ENCODE results near the gene MYPN.

GRCh38 chr10:68208424-68209042, 99.2 kb downstream of the MYPN start:
- no peak for TF ChIP-seq ZNF510 (tag by site-specific recombination; IDR thresholded peaks at IDR 0.05; ENCODE audit: insufficient replicate concordance)
- peak; percentile 95 for TF ChIP-seq CTCF (tag by site-specific recombination; IDR thresholded peaks at IDR 0.05)
- no peak for TF ChIP-seq RBAK (tag by site-specific recombination; IDR thresholded peaks at IDR 0.05)
- no peak for TF ChIP-seq ZBTB49 (tag by site-specific recombination; IDR thresholded peaks at IDR 0.05; ENCODE audit: low read depth)
- no peak for TF ChIP-seq HOXA7 (CRISPR knock-in tag; IDR thresholded peaks at IDR 0.05; ENCODE audit: borderline replicate concordance)
- no peak for TF ChIP-seq ZFP3 (tag by site-specific recombination; IDR thresholded peaks at IDR 0.05; ENCODE audit: low read depth)
